Liver (tissue), 9 donors: ENCODE measurements around the gene PPHLN1. TPM values are rescaled to one million over a fixed set of nuclear protein-coding genes. Genes with fewer than 3 reads are reported as not detected.

ENCODE experiments used
- DNase-seq: peaks from one replicate; pipeline ENCODE4 v3.0.0-alpha.2; 2017; ENCODE audit warnings: low spot score
- H3K27ac ChIP-seq, 2 donors: one replicate each; pipeline ENCODE4 v1.7.0; 2013; ENCODE audit warnings: inconsistent platforms in 2 of 2, low read length in 2 of 2, control low read depth in 1 of 2, low read depth in 1 of 2, mild to moderate bottlenecking in 1 of 2
- H3K27me3 ChIP-seq, 4 donors: one replicate each; pipeline versions ENCODE4 v1.6.1 to v1.7.0; 2013; ENCODE audit warnings: low read length in 3 of 4, inconsistent platforms in 1 of 4, mild to moderate bottlenecking in 1 of 4, moderate library complexity in 1 of 4; ENCODE audit not compliant: control insufficient read depth in 4 of 4, insufficient read depth in 4 of 4
- H3K36me3 ChIP-seq, 4 donors: one replicate each; pipeline versions ENCODE4 v1.6.1 to v1.7.0; 2013; ENCODE audit warnings: low read length in 3 of 4, mild to moderate bottlenecking in 3 of 4, low read depth in 1 of 4, moderate library complexity in 1 of 4; ENCODE audit not compliant: control insufficient read depth in 4 of 4, insufficient read depth in 3 of 4
- H3K4me1 ChIP-seq, 4 donors: one replicate each; pipeline versions ENCODE4 v1.6.1 to v1.7.0; 2013; ENCODE audit warnings: low read length in 3 of 4, mild to moderate bottlenecking in 3 of 4, moderate library complexity in 1 of 4; ENCODE audit not compliant: control insufficient read depth in 4 of 4, insufficient read depth in 4 of 4
- H3K4me3 ChIP-seq, 3 donors: one replicate each; pipeline versions ENCODE4 v1.6.1 to v1.7.0; 2013; ENCODE audit warnings: low read length in 3 of 3, control low read depth in 1 of 3, low read depth in 1 of 3, mild to moderate bottlenecking in 1 of 3
- H3K9ac ChIP-seq, 2 donors: one replicate each; pipeline ENCODE4 v1.7.0; 2013; ENCODE audit warnings: low read length in 2 of 2, mild to moderate bottlenecking in 2 of 2, moderate library complexity in 2 of 2, control low read depth in 1 of 2, low read depth in 1 of 2
- H3K9me3 ChIP-seq, 4 donors: one replicate each; pipeline versions ENCODE4 v1.6.1 to v1.7.0; 2013; ENCODE audit warnings: low read length in 3 of 4; ENCODE audit not compliant: control insufficient read depth in 4 of 4
- ATF3 ChIP-seq: IDR thresholded peaks from 2 replicates; pipeline ENCODE4 v1.6.1; 2016; ENCODE audit warnings: antibody characterized with exemption
- CTCF ChIP-seq: fragments of 150-350 bp; IDR thresholded peaks from 2 replicates; pipeline ENCODE4 v1.5.1; 2017; ENCODE audit warnings: improper control_type of control experiment, low read depth, low read length; ENCODE audit not compliant: missing input control
- EGR1 ChIP-seq, 2 donors: IDR thresholded peaks; 2 replicates each; pipeline ENCODE4 v1.6.1; 2016 to 2018; ENCODE audit warnings: antibody characterized with exemption in 2 of 2, low read depth in 2 of 2
- FOXA1 ChIP-seq: IDR thresholded peaks from 2 replicates; pipeline ENCODE4 v1.6.1; 2016; ENCODE audit warnings: antibody characterized with exemption
- FOXA2 ChIP-seq: IDR thresholded peaks from 2 replicates; pipeline ENCODE4 v1.6.1; 2016; ENCODE audit warnings: antibody characterized with exemption
- GABPA ChIP-seq, 2 donors: IDR thresholded peaks in 1 of 2; conservative IDR thresholded peaks in 1 of 2; 2 replicates each; pipeline ENCODE4 v1.6.1; 2016; ENCODE audit warnings: antibody characterized with exemption in 2 of 2, mild to moderate bottlenecking in 1 of 2, moderate library complexity in 1 of 2
- HNF4A ChIP-seq, 2 donors: conservative IDR thresholded peaks; 2 replicates each; pipeline ENCODE4 v1.6.1; 2016; ENCODE audit warnings: antibody characterized with exemption in 2 of 2, mild to moderate bottlenecking in 2 of 2
- JUND ChIP-seq, 2 donors: IDR thresholded peaks; 2 replicates each; pipeline ENCODE4 v1.6.1; 2016; ENCODE audit warnings: antibody characterized with exemption in 2 of 2
- MAX ChIP-seq: IDR thresholded peaks from 2 replicates; pipeline ENCODE4 v1.6.1; 2016; ENCODE audit warnings: antibody characterized with exemption
- NR2F2 ChIP-seq: IDR thresholded peaks from 2 replicates; pipeline ENCODE4 v1.6.1; 2016; ENCODE audit warnings: antibody characterized with exemption
- RAD21 ChIP-seq, 2 donors: IDR thresholded peaks; 2 replicates each; pipeline ENCODE4 v1.6.1; 2016; ENCODE audit warnings: antibody characterized with exemption in 2 of 2, mild to moderate bottlenecking in 2 of 2
- REST ChIP-seq: IDR thresholded peaks from 2 replicates; pipeline ENCODE4 v1.6.1; 2016; ENCODE audit warnings: antibody characterized with exemption, mild to moderate bottlenecking
- RXRA ChIP-seq, 2 donors: IDR thresholded peaks; 2 replicates each; pipeline ENCODE4 v1.6.1; 2017 to 2018; ENCODE audit warnings: antibody characterized with exemption in 2 of 2, mild to moderate bottlenecking in 1 of 2
- SP1 ChIP-seq: IDR thresholded peaks from 2 replicates; pipeline ENCODE4 v1.6.1; 2018; ENCODE audit warnings: antibody characterized with exemption, mild to moderate bottlenecking
- TAF1 ChIP-seq: conservative IDR thresholded peaks from 2 replicates; pipeline ENCODE4 v1.6.1; 2016; ENCODE audit warnings: antibody characterized with exemption, mild to moderate bottlenecking
- YY1 ChIP-seq: IDR thresholded peaks from 2 replicates; pipeline ENCODE4 v1.6.1; 2016; ENCODE audit warnings: antibody characterized with exemption, mild to moderate bottlenecking
- ZBTB33 ChIP-seq: IDR thresholded peaks from 2 replicates; pipeline ENCODE4 v1.6.1; 2016; ENCODE audit warnings: antibody characterized with exemption
- WGBS: extraction: QIAGEN DNeasy Blood & Tissue Kit; methylation state at CpG from one replicate; pipeline ENCODE4 v1.1.7; 2013; 5-methylcytosine and 5-hydroxymethylcytosine counted together
- polyA plus RNA-seq, 2 donors: library from polyadenylated mRNA; stranded (reverse) in 1 of 2; unstranded in 1 of 2; fragments of 200-250 nt in 1 of 2; fragments of >200 nt in 1 of 2; fragmentation: Nextera tagmentation in 1 of 2; extraction: Ambion mirVana in 1 of 2; gene quantifications; one replicate each; pipeline versions ENCODE4 v1.2.1 to v1.2.3, GENCODE V29; 2013 to 2015
- total RNA-seq, 2 donors: library from RNA; depleted of rRNA; stranded (reverse); fragments of >200 nt; gene quantifications; one replicate each; pipeline ENCODE4 v1.2.3, GENCODE V29; 2014
- donor health status: healthy.
- donor health status: healthy.
- donor health status: healthy.
- donor health status: healthy.
- donor health status: healthy.

Gene PPHLN1
- total and polyA plus RNA-seq, 4 donors, result 11.6 to 40.3 (median 27.7) TPM

GRCh38 chr12:42442888-42443287, 116.9 kb downstream of the PPHLN1 start:
- Histone ChIP-seq H3K27me3 (no peaks in the 10 kb centered on the region), H3K9me3 (no peaks in the 10 kb centered on the region), H3K4me1 (no peaks in the 10 kb centered on the region), H3K27ac (no peak overlapping the region), H3K36me3 (peaks cover 4 to 13% (median 7%) of the 10 kb centered on the region in 4 donors), H3K9ac (no peak overlapping the region), H3K4me3 (no peak overlapping the region)
- no peak for DNase-seq
- 90% methylated on average over 8 of the region's 8 CpGs for WGBS
- no peak for TF ChIP-seq JUND (IDR thresholded peaks at IDR 0.05)
- no peak for TF ChIP-seq CTCF
- TF ChIP-seq GABPA (IDR thresholded peaks at IDR 0.05 in 1 of 2, conservative IDR thresholded peaks at IDR 0.05 in 1 of 2), result no peak
- TF ChIP-seq HNF4A (conservative IDR thresholded peaks at IDR 0.05), result no peak
- TF ChIP-seq TAF1, result no peak
- no peak for TF ChIP-seq YY1
- no peak for TF ChIP-seq MAX
- no peak for TF ChIP-seq SP1
- TF ChIP-seq FOXA2, result no peak
- no peak for TF ChIP-seq FOXA1
- TF ChIP-seq ATF3, result no peak
- no peak for TF ChIP-seq RAD21 (IDR thresholded peaks at IDR 0.05)
- TF ChIP-seq RXRA (IDR thresholded peaks at IDR 0.05), result no peak
- TF ChIP-seq NR2F2, result no peak
- no peak for TF ChIP-seq EGR1 (IDR thresholded peaks at IDR 0.05; ENCODE audit: low read depth in 2 of 2)
- no peak for TF ChIP-seq ZBTB33

- DNase-seq, result no peak
- no peak for TF ChIP-seq FOXA1
- no peak for TF ChIP-seq RXRA (IDR thresholded peaks at IDR 0.05)
- no peak for TF ChIP-seq CTCF
- no peak for TF ChIP-seq REST
- TF ChIP-seq GABPA (IDR thresholded peaks at IDR 0.05 in 1 of 2, conservative IDR thresholded peaks at IDR 0.05 in 1 of 2), result no peak
- TF ChIP-seq NR2F2, result no peak
- no peak for TF ChIP-seq MAX
- TF ChIP-seq SP1, result no peak
- TF ChIP-seq FOXA2, result no peak
- TF ChIP-seq EGR1 (IDR thresholded peaks at IDR 0.05; ENCODE audit: low read depth in 2 of 2), result no peak
- TF ChIP-seq TAF1, result no peak
- no peak for TF ChIP-seq JUND (IDR thresholded peaks at IDR 0.05)
- peaks cover 5 to 13% (median 8%) of the 10 kb centered on the region in 4 donors for H3K36me3 ChIP-seq
- no peak overlapping the region for H3K9ac ChIP-seq
- no peak overlapping the region for H3K27ac ChIP-seq
- no peaks in the 10 kb centered on the region for H3K27me3 ChIP-seq
- 99% methylated on average over 7 of the region's 7 CpGs for WGBS
- H3K4me1 ChIP-seq, result no peaks in the 10 kb centered on the region
- H3K4me3 ChIP-seq, result no peak overlapping the region
- no peaks in the 10 kb centered on the region for H3K9me3 ChIP-seq
These were observed 118.4 kb downstream of the PPHLN1 start for GRCh38 chr12:42444192-42444943.
